ENCODE data around the gene FRMPD4.

FRMPD4 gene

DNA sequence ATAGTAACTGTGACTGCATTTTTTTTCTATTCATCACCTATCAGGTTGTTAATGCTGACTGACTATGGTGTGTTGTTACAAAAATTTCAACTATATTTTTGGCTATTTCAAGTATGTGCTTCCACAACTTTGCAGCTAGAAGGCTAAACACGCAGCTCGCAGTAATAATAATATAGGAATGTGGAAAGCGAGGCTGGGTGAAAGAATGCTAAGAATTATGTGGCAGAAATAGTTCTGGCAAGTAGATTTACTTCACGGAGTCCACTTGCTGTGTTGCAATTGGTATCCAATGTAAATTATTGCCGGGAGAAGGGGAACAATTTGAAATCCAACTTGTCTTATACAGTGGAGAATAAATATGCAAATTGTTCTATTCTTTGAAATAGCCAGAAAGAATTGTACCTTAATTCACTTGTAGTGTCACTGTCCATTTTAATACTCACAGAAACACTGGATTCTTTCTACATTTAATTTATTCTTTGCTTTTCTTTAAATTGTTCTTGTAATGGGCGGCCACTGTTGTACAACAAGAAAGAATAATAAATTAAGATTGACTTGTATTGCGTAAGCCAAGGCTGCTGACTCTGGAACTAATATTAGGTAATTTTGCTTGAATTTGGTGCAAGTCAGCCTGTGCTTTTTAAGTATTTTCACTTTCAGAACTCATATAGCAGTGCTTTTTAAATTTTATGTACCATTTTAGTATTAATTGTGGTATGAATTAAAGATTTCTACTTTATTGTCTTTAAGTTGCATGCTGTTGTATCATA is 154.9 kb downstream of the FRMPD4 start:
- TF ChIP-seq, protein P1, sequence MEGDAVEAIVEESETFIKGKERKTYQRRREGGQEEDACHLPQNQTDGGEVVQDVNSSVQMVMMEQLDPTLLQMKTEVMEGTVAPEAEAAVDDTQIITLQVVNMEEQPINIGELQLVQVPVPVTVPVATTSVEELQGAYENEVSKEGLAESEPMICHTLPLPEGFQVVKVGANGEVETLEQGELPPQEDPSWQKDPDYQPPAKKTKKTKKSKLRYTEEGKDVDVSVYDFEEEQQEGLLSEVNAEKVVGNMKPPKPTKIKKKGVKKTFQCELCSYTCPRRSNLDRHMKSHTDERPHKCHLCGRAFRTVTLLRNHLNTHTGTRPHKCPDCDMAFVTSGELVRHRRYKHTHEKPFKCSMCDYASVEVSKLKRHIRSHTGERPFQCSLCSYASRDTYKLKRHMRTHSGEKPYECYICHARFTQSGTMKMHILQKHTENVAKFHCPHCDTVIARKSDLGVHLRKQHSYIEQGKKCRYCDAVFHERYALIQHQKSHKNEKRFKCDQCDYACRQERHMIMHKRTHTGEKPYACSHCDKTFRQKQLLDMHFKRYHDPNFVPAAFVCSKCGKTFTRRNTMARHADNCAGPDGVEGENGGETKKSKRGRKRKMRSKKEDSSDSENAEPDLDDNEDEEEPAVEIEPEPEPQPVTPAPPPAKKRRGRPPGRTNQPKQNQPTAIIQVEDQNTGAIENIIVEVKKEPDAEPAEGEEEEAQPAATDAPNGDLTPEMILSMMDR (conservative IDR thresholded peaks at IDR 0.05; ENCODE audit: low read depth, low read length) = no peak
- H3K4me3 ChIP-seq (ENCODE audit: low read length) = no peak overlapping the region
- peak; percentile 15 for DNase-seq (ENCODE audit: low read depth)

DNA sequence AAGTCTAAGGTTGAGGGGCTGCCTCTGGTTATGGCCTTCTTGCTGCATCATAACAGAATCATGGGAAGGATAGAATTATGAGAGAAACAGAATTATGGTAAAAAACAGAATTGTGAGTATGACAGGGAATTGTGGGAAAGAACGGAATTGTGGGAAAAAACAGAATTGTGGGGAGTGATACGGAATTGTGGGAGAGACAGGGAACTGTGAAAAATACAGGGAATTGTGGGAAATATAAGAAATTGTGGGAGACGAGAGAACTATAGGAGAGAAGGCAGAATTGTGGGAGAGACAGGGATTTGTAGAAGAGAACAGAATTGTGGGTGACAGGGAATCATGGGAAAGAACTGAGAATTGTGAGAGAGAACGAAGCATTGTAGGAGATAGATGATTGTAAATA is 159.1 kb downstream of the FRMPD4 start:
- DNase-seq (ENCODE audit: low read depth) = no peak
- TF ChIP-seq, protein P1 (conservative IDR thresholded peaks at IDR 0.05; ENCODE audit: low read depth, low read length) = no peak
- H3K4me3 ChIP-seq (ENCODE audit: low read length) = no peak overlapping the region

DNA sequence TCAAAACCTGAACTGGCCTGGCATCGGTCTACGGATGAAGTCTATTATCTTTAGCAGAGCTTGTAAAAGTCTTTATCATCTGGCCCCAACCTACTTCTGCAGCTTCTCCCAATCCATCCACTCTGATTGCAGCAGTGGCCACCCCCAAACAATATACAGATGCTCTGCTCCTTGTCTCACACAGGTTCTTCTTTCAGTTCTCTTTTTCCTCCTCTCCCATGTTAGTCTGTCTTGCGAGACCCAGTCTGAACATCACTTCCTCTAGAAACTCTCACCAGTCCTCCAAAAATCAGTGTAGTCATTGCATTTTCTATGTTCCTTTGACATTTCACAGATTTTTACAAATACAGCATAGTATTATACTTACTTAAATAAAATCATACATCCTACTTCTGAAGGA is 163.0 kb downstream of the FRMPD4 start:
- H3K4me3 ChIP-seq (ENCODE audit: low read length) = no peak overlapping the region
- DNase-seq (ENCODE audit: low read depth) = no peak
- TF ChIP-seq, protein P1 (conservative IDR thresholded peaks at IDR 0.05; ENCODE audit: low read depth, low read length) = no peak

DNA sequence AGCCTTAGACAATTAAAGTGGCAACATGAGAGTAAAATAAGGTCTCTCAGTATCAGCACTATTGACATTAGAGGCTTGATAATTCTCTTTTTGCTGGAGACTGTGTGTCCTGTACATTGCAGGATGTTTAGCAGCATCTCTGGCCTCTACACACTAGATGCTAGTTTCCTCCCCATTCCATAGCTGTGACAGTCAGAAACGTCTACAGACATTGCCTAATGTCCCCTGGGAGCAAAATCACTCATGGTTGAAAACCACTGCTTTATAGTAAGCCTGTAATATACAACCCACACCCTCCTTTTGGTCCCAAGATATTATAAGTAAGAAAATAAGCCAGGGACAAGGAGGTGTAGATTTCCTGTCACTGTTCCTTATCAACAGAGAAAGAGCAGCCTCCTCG is 166.0 kb downstream of the FRMPD4 start:
- TF ChIP-seq, protein P1 (conservative IDR thresholded peaks at IDR 0.05; ENCODE audit: low read depth, low read length) = no peak
- DNase-seq (ENCODE audit: low read depth) = no peak

DNA sequence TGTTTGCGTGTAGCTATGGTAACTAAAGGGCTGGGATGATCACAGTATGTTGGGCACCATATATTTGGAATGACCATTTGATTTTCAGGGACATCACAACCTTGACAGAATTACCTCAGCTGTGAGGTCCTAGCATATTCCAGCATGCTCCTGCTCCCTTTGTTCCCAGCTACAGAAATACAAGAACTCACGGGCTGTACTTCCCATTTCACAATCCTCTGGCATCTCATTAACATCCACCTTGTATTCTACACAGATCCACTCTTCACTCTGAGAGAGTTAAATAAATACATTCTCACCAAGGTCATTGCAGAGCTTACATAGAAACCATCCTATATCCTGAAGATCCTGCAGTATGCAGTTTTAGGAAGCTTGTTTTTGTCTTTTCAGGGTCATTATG is 169.7 kb downstream of the FRMPD4 start:
- TF ChIP-seq, protein P1 (conservative IDR thresholded peaks at IDR 0.05; ENCODE audit: low read depth, low read length) = no peak
- no peak overlapping the region for H3K4me3 ChIP-seq (ENCODE audit: low read length)
- DNase-seq (ENCODE audit: low read depth) = no peak

More for the DNA sequence above, 166.0 kb downstream of the FRMPD4 start:
- H3K4me3 ChIP-seq (ENCODE audit: low read length) = no peak overlapping the region

DNA sequence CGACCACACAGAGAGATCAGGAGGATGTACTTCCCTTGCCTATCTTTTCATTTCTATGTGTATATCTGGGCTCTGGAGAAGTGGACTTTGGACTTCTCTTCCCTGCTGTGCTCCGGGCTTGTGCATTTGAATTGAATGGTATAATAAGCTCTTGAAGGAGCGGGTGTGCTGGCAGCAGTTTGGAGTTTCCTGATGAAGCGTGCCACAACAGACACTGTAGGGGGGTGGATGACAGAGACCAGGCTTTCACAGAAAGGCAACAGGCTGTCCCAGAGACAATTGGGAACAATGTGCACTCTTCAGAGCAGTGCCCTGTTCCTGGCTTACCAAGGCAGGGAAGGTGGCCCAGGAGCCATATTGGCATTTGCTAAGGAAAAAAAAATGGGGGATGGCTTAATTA is 170.1 kb downstream of the FRMPD4 start:
- TF ChIP-seq, protein P1 (conservative IDR thresholded peaks at IDR 0.05; ENCODE audit: low read depth, low read length) = no peak

DNA sequence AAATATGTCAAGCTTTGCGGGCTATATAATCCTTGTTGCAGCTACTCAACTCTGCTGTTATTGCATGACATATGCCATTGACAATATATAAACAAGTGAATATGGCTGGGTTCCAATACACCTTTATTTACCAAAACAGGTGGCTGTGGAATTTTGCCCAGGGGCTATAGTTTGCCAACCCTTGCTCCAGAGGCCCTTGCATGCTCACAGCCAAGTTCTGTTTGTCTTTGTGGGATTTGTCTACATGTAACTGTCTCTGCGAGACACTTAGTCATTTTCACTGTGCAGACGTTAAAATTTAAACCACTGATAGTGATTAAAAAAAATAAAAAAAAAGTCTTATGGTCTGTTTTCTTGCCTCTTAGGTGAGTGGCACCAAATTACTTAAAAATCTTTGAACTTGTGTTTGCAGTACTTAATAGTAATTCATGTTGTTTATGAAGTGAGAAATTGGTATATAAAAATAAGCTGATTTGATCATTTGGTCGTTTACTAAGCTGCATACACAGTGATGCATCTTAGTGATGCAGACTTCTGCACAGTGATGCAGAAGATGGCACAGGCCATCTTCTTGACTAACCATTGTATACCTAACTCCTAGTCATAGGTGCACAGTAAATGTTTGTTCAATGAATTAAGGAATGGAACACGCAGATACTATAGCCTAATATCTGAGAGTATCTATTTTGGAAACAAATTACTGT is 170.9 kb downstream of the FRMPD4 start:
- TF ChIP-seq, protein P1 (conservative IDR thresholded peaks at IDR 0.05; ENCODE audit: low read depth, low read length) = no peak
- no peak overlapping the region for H3K4me3 ChIP-seq (ENCODE audit: low read length)
- DNase-seq (ENCODE audit: low read depth) = no peak

More for the DNA sequence above, 170.1 kb downstream of the FRMPD4 start:
- DNase-seq (ENCODE audit: low read depth) = no peak
- no peak overlapping the region for H3K4me3 ChIP-seq (ENCODE audit: low read length)

Data from retinal pigment epithelial cell (primary cell).